Fibroblast of pulmonary artery (primary cell): ENCODE results near the gene MALL.
"Not testable (repeated sequence)": the region's sequence is repeated elsewhere in the genome, so short reads cannot be mapped to it uniquely, and the experiment has no call there.

Source experiments
- DNase-seq: peaks from one replicate; pipeline ENCODE4 v3.0.0-alpha.2; 2010; ENCODE audit warnings: low read depth
- H3K4me3 ChIP-seq: replicated peaks from 2 replicates; pipeline ENCODE4 v1.5.1; 2011; ENCODE audit warnings: low read depth, mild to moderate bottlenecking, control low read depth, low read length, moderate library complexity

Gene MALL

DNA sequence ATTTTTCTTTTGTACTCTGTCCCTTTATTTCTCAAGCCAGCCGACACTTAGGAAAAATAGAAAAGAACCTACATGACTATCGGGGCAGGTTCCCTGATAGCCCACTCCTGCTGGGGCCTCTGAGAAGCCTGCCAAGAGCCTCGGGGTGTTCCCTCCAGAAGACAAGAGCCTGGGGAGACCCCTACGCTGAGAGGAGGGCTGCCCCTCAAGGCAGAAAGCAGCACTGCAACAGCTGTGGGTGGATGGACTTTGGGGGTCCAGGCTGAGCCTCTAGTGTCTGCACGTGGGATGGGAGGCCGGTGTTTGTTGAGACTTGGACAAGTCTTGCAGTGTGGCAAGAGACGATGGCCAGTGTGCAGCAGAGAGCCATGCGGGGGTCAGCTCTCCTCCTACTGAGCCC lies 32.5 kb downstream of the MALL start:
- not testable (repeated sequence) for H3K4me3 ChIP-seq, DNase-seq

GRCh38 chr2:110078104-110078503 lies 37.5 kb downstream of the MALL start:
- not testable (repeated sequence) for DNase-seq

DNA sequence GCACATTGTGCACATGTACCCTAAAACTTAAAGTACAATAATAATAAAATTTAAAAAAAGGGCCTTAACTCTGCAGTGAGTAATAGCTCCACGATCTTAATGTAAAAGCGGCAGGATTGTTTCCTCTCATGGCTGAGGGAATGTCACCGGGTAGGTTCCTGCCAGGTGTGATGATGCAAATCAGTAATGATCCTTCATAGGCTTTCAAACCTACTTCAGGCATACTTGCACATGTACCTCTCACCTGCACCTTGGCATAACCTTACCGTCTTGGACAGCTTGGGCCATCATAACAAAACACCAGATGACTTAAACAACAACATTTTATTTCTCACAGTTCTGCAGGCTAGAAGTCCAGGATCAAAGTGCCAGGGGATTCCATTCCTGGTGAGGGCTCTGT lies 39.7 kb downstream of the MALL start:
- not testable (repeated sequence) for DNase-seq, H3K4me3 ChIP-seq

More at GRCh38 chr2:110078104-110078503, 37.5 kb downstream of the MALL start:
- H3K4me3 ChIP-seq, result not testable (repeated sequence)

- not testable (repeated sequence) for H3K4me3 ChIP-seq, DNase-seq
These were observed 45.8 kb downstream of the MALL start for GRCh38 chr2:110069869-110070268.

DNA sequence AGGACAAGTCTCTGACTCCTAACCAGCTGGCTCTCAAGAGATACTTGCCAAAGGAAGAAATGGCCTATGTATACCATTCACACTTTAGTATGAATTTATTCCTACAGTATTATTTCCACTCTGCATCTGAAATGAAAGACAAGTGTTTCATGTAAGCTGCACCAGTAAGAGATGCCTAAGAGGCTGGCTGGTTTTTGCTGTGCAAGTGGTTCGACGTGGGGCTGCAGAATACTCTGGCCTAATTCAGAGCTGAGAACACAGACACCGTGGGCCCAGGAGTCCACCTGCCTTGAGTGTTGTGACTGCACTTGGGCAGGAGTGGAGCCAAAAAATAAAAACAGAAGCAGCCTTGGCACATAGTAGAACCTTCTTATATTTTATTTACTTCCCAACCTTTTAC lies 47.5 kb downstream of the MALL start:
- not testable (repeated sequence) for DNase-seq

DNA sequence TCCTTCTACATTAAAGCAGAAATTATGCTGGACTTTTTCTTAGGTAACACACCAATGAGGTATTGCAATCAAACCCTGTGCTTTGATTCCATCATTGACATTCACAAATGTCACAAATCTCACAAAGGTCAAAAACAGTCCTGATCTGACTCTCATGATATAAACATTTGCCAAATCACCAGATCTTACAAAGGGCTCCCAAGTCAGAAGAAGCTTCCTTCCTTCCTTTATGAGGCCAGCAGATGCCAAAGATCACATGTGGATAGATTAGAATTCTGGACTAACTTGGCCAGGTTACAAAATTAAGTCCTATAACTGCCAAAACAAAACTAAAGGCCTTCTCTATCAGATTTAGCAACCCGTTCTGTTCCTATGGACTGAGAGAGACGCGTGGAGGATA lies 53.3 kb downstream of the MALL start:
- not testable (repeated sequence) for H3K4me3 ChIP-seq, DNase-seq

More for the DNA sequence above, 47.5 kb downstream of the MALL start:
- H3K4me3 ChIP-seq, result not testable (repeated sequence)

- DNase-seq, result not testable (repeated sequence)
These were observed 55.1 kb downstream of the MALL start for GRCh38 chr2:110060550-110060949.

GRCh38 chr2:110059694-110060358 lies 55.8 kb downstream of the MALL start:
- not testable (repeated sequence) for DNase-seq, H3K4me3 ChIP-seq

More at GRCh38 chr2:110060550-110060949, 55.1 kb downstream of the MALL start:
- not testable (repeated sequence) for H3K4me3 ChIP-seq

DNA sequence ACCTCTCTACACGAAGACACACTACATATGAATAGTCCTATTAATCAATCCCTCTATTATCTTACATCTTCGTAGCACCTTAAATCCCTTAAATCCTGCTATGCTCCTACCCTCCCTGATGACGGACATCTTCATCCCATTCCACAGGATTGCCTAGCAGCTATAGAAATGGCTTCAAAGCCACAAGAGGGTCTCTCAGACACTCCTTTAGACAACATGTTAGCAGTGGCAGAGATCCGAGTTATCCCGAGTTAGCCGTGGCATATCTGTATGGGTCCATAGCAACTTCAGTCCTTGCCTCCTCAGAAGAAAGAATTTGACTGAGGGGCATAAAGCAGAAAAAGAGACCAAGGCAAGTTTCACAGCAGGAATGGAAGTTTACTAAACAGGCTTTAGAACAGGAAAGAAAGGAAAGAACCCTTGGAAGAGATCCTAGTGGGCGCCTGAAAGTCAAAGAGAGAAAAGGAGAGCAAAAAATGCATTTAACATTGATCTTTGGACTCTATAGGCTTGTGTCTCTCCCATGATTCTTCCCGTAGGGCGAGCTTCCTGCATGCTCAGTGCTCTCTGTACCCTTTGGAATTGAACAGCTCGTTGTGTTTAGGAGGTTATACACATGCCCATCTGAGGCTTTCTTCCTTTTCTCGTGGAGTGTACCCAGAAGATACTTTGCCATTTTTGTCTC lies 56.5 kb downstream of the MALL start:
- not testable (repeated sequence) for DNase-seq, H3K4me3 ChIP-seq

DNA sequence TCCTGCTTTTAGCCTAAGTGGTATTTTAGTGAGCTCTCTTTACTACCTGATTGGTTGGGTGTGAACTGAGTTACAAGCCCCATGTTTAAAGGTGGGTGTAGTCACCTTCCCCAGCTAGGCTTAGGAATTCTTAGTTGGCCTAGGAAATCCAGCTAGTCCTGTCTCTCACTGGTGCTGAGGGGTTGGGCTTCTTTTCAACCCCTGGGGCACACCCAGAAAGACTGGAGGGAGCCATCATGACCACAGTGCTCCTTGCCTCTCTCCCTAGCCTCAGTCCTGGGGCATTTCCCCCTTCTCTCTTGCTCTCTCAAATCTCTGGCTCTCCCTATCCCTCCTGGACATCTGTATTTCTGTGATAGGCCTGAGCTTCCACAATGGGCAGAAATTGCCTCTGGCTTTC lies 57.6 kb downstream of the MALL start:
- H3K4me3 ChIP-seq, DNase-seq: not testable (repeated sequence)

- not testable (repeated sequence) for DNase-seq, H3K4me3 ChIP-seq
These were observed 59.7 kb downstream of the MALL start for GRCh38 chr2:110055819-110056408.

DNA sequence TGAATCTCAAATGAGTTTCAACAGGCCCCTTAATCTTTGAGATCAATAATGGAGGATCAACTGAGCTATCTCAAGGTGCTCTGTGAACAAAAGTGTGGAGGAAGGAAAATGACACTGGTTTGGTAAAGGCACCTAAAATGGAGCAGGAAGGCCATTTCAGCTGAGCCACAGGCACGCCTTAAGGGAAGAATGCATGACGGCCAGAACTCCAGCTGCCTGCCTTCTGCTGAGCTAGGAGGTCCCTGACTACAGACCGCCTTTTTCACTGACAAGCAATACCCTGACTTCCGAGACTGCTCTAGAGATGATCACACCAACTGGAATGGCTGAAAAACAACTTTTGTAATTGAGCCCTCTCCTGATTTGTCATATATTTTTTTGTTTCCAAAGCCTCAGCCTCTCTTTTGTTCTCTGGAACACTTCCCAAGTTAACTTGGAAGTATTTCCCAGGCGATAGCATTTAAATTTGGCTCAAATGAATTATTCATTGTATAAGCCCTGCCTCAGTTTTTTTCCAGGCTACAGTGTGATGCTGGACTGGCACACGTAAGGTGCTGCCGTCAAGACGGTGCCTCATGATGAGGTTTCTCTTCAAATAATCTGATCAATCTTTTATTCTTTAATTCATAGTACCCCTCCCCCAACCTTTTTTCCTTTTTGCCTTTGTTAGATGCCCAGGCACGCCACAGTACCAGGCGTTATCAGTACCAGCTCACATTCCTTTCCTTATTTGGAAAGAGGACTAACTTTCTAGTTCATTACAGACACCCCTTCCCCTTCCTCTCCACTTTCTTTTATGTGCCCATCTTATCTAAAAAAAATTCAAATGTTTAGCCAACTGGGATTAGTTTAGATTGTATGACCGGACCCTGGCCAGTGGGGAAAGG lies 60.9 kb downstream of the MALL start:
- peak; percentile 79 for DNase-seq
- not testable (repeated sequence) for H3K4me3 ChIP-seq

GRCh38 chr2:110053688-110054087 lies 61.9 kb downstream of the MALL start:
- not testable (repeated sequence) for DNase-seq, H3K4me3 ChIP-seq

GRCh38 chr2:110052166-110052565 lies 63.5 kb downstream of the MALL start:
- not testable (repeated sequence) for DNase-seq, H3K4me3 ChIP-seq

DNA sequence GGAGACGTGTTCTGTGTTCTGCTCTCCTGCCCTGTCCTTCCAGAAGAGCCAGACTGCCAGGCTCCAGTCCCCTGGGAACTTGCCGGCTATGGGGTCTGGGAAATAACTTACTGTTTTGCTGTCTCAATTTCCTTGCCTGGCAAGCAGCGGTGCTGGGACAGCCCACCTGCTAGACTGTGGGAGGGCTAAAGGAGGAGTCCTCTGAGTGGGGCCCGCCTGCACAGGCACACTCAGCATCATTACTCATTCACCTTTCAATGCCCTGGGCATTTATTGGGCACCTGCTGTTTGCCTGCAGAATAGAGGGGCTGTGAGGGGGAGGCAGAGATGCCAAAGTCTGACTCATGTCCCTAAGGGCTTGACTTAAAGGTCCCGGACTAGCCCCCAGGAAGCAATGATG lies 65.4 kb downstream of the MALL start:
- not testable (repeated sequence) for DNase-seq, H3K4me3 ChIP-seq

- not testable (repeated sequence) for DNase-seq
These were observed 65.9 kb downstream of the MALL start for GRCh38 chr2:110049769-110050168.

GRCh38 chr2:110048255-110049197 lies 67.1 kb downstream of the MALL start:
- not testable (repeated sequence) for H3K4me3 ChIP-seq, DNase-seq

More at GRCh38 chr2:110049769-110050168, 65.9 kb downstream of the MALL start:
- not testable (repeated sequence) for H3K4me3 ChIP-seq

DNA sequence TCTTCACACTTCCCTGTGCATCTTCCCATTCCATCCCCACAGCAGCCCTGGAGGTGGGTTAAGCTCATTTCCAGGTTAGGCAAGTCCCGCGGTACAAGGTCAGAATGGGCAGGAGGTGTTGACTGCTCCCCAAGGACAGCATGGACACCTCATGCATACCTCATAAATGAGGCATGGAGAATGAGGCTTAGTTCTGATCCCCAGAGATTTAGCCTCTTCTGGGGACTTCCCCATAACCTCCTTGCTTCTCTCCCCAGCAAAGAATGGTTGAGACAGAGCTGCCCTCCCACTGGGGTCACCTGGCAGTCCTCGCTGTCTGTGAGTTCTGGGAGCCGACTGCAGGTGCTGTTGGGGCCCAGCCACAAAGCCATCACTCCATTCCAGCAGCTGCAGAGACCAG lies 68.4 kb downstream of the MALL start:
- DNase-seq, H3K4me3 ChIP-seq: not testable (repeated sequence)
